UCSD-AML1 (cell line): ENCODE data around the gene LGR4.

Experiments
- DNase-seq: peaks from one replicate; lab custom pipeline; 2025; ENCODE audit not compliant: unreplicated experiment; lab: John Stamatoyannopoulos, UW

LGR4 gene

DNA sequence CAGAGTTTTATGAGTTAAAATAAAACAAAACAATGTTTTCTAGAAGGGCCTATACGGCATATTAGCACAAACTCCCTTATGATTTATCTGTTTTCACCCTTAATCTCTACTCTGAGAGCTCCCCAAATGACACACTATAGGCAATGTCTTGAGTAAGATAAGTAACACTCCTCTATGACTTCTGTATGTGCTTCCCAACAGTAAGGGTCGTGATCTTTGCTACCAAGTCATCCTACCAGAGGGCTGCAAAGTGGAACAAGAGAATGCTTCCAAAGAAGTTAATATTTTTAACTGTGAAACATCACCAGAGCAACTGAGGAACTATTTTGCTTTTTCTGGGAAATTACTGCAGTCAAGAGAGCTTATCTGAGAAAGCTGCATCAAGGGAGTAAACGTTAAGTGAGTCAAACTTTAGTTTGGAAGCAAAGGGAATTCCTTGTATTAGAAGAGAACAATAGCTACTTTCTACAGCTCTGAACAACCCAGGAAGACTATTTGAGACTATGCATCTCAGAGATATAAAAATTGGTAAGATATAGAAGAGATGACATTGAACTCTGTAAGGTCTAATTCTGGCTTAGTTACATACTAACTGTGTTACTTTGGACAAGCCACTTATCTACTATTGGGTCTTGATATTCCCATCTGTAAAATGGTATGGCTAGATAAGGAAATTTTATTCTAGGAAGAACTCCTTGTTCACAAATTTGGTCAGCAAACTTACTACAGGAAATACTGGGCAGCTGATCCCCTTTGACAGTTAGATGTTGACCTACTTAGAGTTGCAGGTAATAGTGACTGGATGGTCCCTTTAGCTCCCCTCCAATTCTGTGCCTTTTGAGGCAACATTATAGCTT, 65.9 kb downstream of the LGR4 start:
- no peak for DNase-seq

- no peak for DNase-seq
Observed at GRCh38 chr11:27405134-27405533, 67.5 kb downstream of the LGR4 start.

GRCh38 chr11:27404427-27404826, 68.2 kb downstream of the LGR4 start:
- no peak for DNase-seq

GRCh38 chr11:27403195-27403594, 69.4 kb downstream of the LGR4 start:
- no peak for DNase-seq

DNA sequence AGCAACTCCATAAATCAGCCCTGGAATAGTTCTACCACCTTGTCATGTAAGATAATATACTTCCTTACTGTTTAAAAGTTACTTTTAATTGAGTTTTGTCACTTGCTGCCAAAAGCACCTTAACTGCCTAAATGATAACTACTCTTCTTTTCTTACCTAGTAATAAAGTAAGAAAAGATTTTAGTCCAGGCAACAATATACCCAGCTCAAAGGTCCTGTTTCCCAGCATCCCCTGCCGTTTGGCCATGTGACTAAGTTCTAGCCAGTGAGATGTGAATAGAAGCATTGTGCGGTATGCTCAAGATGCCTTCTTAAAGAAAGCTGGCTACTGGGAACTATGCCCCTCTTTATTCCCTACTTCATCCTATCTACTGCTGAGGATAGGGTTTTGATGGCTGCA, 70.1 kb downstream of the LGR4 start:
- no peak for DNase-seq

DNA sequence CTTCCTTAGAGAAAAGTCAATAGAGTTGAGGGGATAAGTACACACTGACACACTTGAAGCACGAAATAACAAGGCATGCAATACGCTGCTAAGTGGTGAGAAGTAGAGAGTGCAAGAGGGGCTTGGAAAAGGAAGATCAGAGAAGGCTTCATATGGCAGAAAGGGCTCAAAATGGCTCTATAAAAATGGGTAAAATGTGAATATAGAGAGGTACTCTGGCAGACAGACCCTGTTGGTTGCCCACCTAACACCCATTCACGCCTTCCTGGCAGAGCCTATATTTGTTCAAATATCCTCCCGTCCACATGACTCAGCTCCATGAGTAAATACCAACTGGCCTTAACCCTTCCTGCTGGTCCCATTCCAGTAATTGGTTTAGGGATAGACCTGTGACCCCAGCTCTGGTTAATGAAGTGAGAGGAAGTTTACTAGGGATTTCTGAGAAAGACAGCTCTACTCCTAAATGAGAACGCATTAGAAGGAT, 70.7 kb downstream of the LGR4 start:
- no peak for DNase-seq

DNA sequence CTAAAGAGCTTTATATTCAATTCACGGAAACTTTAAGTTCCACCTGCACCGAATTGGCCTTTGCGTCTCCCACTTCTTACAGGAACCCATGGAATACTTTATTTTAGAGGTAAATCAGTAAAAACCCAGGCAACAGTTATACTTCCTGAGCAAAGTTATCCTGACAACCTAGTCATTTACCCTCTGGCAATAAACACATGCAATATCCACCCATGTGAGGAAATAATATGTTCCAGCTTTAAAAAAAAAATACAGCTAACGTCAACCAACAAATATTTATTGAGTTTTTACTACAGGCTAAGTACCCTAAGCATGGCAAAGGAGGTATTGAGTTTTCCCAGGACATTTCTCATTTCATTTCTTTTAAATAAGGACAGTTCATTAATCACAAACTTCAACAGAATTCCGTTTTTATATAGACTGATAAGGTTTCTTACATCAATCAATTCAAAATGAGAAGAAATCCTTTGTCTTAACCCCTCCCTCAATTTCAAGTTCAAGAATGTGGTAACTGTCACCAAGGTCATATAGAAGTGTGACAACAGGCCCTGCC, 71.2 kb downstream of the LGR4 start:
- DNase-seq, result no peak

DNA sequence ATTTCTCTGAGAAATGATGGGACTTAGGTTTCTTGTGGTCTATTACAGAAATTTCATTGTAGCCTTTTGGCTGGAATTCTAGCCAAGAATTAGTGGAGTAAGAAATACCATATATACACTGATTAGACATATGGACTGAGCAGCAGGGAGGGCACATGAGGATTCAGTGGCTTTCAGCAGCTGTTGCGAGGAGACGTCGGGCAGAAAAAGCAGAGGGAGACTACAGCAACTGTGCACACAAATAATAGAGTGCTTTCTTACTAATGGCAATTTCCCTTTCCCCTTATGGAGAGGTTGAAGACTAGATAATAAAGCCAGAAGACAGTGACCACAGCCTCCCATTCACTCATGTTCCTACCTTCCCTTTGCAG, 74.2 kb downstream of the LGR4 start:
- DNase-seq, result no peak

GRCh38 chr11:27397624-27398399, 74.8 kb downstream of the LGR4 start:
- no peak for DNase-seq

- DNase-seq, result no peak
Observed at GRCh38 chr11:27396259-27396839, 76.2 kb downstream of the LGR4 start.

- DNase-seq, result no peak
Observed at GRCh38 chr11:27395556-27396258, 76.9 kb downstream of the LGR4 start.

DNA sequence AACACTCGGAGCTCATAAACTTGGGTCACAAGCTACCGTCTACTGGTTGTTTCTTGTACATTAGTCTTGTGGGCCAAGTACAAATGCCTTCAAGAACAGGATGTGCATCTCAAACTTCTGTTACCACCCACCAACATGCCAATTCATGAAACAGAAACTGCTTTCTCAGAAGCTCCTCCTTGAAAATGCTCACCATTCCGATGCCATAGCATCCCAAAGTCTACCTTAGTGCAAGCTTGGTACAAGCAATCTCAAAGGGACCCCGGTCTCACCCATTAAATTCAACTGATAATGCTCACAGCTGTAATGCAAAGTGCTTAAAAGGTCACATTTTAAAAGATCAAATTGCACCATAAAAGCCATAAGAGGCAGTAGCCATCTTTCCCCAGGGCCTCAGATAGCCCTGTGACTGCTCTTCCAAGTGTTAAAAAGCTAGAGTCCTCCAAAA, 77.8 kb downstream of the LGR4 start:
- DNase-seq, result no peak

DNA sequence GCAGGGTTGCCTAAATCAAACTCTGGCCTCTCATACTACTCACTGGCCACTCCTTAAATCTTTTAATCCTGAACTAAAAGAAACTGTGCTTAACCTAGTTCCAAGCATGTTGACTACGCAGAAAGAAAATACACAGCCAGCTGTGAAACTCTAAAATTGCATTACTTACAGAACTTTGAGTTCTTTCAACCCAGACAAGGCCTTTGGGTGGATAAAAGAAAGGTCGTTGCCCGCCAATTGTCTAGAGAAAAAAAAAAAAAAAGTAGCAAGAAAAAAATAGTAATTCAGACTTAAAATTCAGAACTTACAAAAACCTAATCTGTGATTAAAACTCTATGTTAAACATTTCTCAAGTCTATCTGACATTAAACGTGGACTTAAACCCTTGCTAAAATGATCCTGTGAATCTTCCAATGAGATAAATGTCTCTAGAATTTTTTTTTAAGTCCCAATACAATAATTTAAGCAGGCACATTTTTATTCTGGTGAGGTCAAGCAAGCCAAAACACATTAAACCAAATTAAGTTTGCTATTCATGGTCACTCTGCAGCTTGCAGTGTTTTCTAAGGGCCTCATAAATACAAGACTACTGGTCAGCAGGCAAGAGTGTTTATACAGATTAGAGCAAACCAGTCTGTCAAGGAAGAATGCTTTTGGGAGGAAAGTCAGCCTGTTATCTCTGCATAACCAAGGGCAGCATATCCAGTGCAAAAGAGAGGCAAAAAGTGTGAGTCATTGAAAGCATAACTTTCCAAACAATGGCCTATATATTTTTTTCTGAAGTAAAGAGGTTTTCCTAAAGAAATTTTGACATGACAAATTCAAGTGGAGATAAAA, 80.1 kb downstream of the LGR4 start:
- no peak for DNase-seq

DNA sequence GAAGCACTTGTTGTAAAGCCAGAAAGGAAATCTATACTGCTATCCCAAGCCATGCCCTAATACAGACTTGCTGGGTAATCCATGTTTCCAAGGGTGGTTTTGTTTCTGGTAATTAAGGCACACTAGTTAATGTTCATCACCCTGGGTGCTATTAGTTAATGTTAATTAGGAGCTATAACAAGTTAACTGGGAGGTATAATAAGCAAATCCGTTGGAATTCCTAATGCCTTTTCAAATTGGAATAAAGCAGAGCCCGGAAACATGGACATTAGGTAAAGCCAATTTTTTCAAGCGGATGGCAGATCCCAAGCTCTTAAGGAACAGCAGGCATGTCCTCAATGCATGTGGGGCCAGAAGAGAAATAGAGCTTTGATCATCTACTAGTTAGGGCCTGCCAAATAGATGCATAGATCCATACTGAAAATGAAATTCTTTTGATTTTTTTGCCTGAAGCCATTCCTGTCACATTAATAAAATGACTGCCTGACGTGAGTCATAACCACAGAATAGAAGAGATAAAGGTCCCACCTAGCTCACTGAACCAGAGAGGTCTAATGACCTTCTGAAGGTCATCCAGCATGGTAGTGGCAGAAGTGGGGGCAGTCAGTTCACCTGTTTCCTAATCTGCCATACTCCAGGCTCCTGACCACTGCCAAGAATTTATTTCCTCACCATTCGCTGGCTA, 81.1 kb downstream of the LGR4 start:
- DNase-seq, result no peak

DNA sequence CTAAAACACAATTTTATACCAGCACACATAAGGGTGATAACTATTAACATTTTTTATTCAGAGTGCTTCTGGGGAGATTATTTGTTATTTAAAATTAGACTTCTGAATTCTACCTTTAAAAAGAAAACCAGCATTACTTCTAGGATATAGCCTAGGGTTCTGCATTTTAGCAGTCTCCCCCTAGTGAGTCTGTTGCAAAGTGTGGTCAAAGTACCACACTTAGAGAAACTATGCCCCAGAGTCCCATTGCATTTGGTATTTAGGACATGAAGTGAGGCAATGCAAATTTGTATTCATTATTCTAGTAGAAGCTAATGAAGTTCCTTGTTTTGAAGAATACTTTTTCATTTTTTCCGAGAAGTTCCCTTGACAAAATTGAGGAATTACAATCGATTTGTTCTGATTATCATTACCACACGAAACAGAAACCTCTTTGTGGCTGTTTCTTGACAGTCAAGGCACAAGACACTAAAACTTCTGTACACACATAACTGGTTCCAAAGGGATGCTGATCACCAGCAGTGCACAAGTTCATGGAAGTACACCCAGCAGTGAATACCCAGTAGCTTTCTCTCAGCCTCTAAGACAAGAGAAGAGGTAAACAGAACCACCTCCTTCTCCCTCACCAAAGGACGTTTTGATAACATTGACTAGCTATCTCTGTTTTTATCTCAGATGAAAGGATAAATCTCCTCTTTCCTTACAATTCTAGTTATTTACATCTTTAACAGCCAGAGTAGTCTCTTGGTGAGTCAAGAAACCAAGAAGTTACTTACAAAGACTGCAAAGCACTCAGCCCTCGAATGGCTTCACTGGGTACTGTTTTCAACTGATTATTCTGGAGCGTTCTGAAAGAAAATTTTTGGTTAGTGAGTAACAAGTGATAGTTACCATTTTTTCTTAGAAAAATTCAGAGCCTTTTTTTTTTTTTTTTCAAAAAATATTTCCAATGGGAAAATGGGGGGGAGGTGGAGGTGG, 82.0 kb downstream of the LGR4 start:
- no peak for DNase-seq

- no peak for DNase-seq
Observed at GRCh38 chr11:27388869-27389268, 83.7 kb downstream of the LGR4 start.

DNA sequence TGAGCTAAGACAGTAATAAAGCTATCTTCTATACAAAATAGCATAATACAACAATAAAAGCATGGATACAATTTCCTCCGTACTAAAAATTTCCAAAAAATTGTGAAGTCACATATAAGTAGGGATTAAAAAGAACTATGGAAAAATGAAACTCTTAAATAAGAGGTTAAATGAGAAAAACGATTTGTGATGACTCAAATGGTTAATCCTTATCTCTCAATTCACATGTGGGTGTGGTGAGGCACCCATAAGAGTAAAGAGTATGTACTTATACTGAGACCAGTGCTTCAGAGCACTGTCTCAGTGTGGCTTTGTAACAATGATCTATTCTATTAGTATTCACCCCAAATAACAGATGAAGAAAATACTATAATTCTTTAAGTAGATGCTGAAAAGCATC, 84.6 kb downstream of the LGR4 start:
- DNase-seq, result no peak

DNA sequence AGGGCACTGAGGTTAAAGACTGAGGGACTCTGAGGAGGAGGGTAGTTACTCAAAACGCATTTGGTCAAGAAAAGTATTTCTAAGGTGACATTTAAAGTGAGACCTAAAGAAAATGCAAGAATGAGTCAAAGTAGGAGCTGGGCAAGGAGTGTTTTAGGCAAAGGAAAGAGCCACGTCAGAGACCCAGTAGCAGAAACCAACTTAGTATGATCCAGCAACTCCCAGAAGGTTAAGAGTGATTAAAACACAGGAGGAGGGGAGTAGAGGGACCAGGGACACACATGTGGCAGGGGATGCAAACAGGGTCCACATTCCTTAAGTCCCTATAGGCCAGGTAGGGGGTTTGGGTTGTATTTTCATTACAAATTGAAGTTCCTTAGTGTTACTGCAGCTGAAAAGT, 85.2 kb downstream of the LGR4 start:
- no peak for DNase-seq
